BE2C (cell line): Measurements from ENCODE around the gene SON.

Experiments used
- DNase-seq: peaks from one replicate; pipeline ENCODE4 v3.0.0-alpha.2; 2020
- H3K27me3 ChIP-seq: fragments of 250-450 bp; sonication (Bioruptor Pico); 2 replicates; pipeline ENCODE4 v1.5.1; 2020; ENCODE audit warnings: mild to moderate bottlenecking
- H3K36me3 ChIP-seq: fragments of 250-450 bp; sonication (Bioruptor Pico); 2 replicates; pipeline ENCODE4 v1.5.1; 2020; ENCODE audit warnings: mild to moderate bottlenecking
- H3K4me1 ChIP-seq: fragments of 250-450 bp; sonication (Bioruptor Pico); 2 replicates; pipeline ENCODE4 v1.5.1; 2020
- H3K4me3 ChIP-seq: 2 replicates; pipeline ENCODE4 v1.5.1; 2011; ENCODE audit warnings: low read depth, low read length
- H3K9me3 ChIP-seq: fragments of 250-450 bp; sonication (Bioruptor Pico); 2 replicates; pipeline ENCODE4 v1.5.1; 2020
- CTCF ChIP-seq: IDR thresholded peaks from 2 replicates; pipeline ENCODE4 v1.5.1; 2012; ENCODE audit warnings: mild to moderate bottlenecking, low read depth, low read length

The SON gene

GRCh38 chr21:33522953-33523349 lies 19.9 kb upstream of the SON start:
- peaks cover 85% of the 10 kb centered on the region for H3K36me3 ChIP-seq
- H3K27me3 ChIP-seq = no peaks in the 10 kb centered on the region
- TF ChIP-seq CTCF = no peak
- no peaks in the 10 kb centered on the region for H3K4me1 ChIP-seq
- DNase-seq = no peak
- H3K4me3 ChIP-seq = no peak overlapping the region
- no peaks in the 10 kb centered on the region for H3K9me3 ChIP-seq

- Histone ChIP-seq H3K4me3 (no peak overlapping the region), H3K27me3 (no peaks in the 10 kb centered on the region), H3K36me3 (peaks cover 93% of the 10 kb centered on the region), H3K9me3 (no peaks in the 10 kb centered on the region), H3K4me1 (no peaks in the 10 kb centered on the region)
- DNase-seq = no peak
- TF ChIP-seq CTCF = no peak
Observed at GRCh38 chr21:33531007-33531406, 11.8 kb upstream of the SON start.

GRCh38 chr21:33537212-33537611 lies 5.6 kb upstream of the SON start:
- no peak for DNase-seq
- Histone ChIP-seq H3K4me1 (no peaks in the 10 kb centered on the region), H3K4me3 (no peak overlapping the region), H3K27me3 (no peaks in the 10 kb centered on the region), H3K36me3 (peaks cover 70% of the 10 kb centered on the region), H3K9me3 (no peaks in the 10 kb centered on the region)
- no peak for TF ChIP-seq CTCF

- H3K36me3 ChIP-seq = peaks cover 47% of the 10 kb centered on the region
Observed at GRCh38 chr21:33539616-33540015, 3.2 kb upstream of the SON start.

GRCh38 chr21:33540711-33541104 lies 2.1 kb upstream of the SON start:
- Histone ChIP-seq H3K4me3 (peak overlapping the region; percentile 99), H3K9me3 (no peaks in the 10 kb centered on the region), H3K4me1 (no peaks in the 10 kb centered on the region), H3K27me3 (no peaks in the 10 kb centered on the region), H3K36me3 (peaks cover 37% of the 10 kb centered on the region)
- DNase-seq = no peak
- no peak for TF ChIP-seq CTCF

More at GRCh38 chr21:33539616-33540015, 3.2 kb upstream of the SON start:
- Histone ChIP-seq H3K4me3 (no peak overlapping the region), H3K9me3 (no peaks in the 10 kb centered on the region), H3K4me1 (no peaks in the 10 kb centered on the region), H3K27me3 (no peaks in the 10 kb centered on the region)
- DNase-seq = no peak
- TF ChIP-seq CTCF = no peak

GRCh38 chr21:33541105-33541711 lies 1.6 kb upstream of the SON start:
- Histone ChIP-seq H3K4me1 (no peaks in the 10 kb centered on the region), H3K4me3 (peak overlapping the region; percentile 99), H3K9me3 (no peaks in the 10 kb centered on the region), H3K27me3 (no peaks in the 10 kb centered on the region), H3K36me3 (peaks cover 34% of the 10 kb centered on the region)
- no peak for DNase-seq
- TF ChIP-seq CTCF = no peak
